ENCODE measurements around the gene VEPH1. TPM values are rescaled to one million over a fixed set of nuclear protein-coding genes. Genes with fewer than 3 reads are reported as not detected.

VEPH1 gene
- total and polyA plus RNA-seq, 9 of the 15 experiments (the other 6 are each of a cell fraction or from before 2014, with no cell fraction given): 4.5 to 15.6 (median 5.8) TPM

- TF ChIP-seq SMAD3 (CRISPR knock-in tag; conservative IDR thresholded peaks at IDR 0.05): no peak
- no peak for TF ChIP-seq GABPA (tag; conservative IDR thresholded peaks at IDR 0.05; ENCODE audit: low read depth)
- TF ChIP-seq ZNF511 (CRISPR knock-in tag; IDR thresholded peaks at IDR 0.05): no peak
- no peak for TF ChIP-seq ILF3 (IDR thresholded peaks at IDR 0.05; ENCODE audit: borderline replicate concordance)
- TF ChIP-seq NCOA2 (IDR thresholded peaks at IDR 0.05; ENCODE audit: partially characterized antibody in 2 of 2): no peak
- TF ChIP-seq MYC (IDR thresholded peaks at IDR 0.05; ENCODE audit: low read depth, low read length): no peak
- TF ChIP-seq MYC (CRISPR knock-in tag; IDR thresholded peaks at IDR 0.05; ENCODE audit: borderline replicate concordance, low read depth): no peak
- no peak for TF ChIP-seq POLR2B (IDR thresholded peaks at IDR 0.05; ENCODE audit: low read depth, partially characterized antibody)
- TF ChIP-seq TARDBP (IDR thresholded peaks at IDR 0.05): no peak
- no peak for TF ChIP-seq PTBP1 (IDR thresholded peaks at IDR 0.05; ENCODE audit: low read depth, low read length)
- no peak for TF ChIP-seq RERE (CRISPR knock-in tag; IDR thresholded peaks at IDR 0.05; ENCODE audit: borderline replicate concordance)
- TF ChIP-seq NR2C1 (IDR thresholded peaks at IDR 0.05): no peak
- no peak for TF ChIP-seq NR2C1 (tag; IDR thresholded peaks at IDR 0.05)
- TF ChIP-seq SMARCC2 (IDR thresholded peaks at IDR 0.05; ENCODE audit: low read depth): peak; percentile 19; the same call in 1 of the 2 replicates
- no peak for TF ChIP-seq POLR2H (tag; IDR thresholded peaks at IDR 0.05; ENCODE audit: low read depth)
- TF ChIP-seq BRF2 (IDR thresholded peaks at IDR 0.05; ENCODE audit: borderline replicate concordance, insufficient read depth, insufficient read length): no peak
- TF ChIP-seq SAP30 (IDR thresholded peaks at IDR 0.05; ENCODE audit: borderline replicate concordance, insufficient read depth, low read depth, low read length, poor library complexity, severe bottlenecking): no peak
- no peak for TF ChIP-seq KAT7 (CRISPR knock-in tag; IDR thresholded peaks at IDR 0.05; ENCODE audit: borderline replicate concordance)
- no peak for TF ChIP-seq ESRRB (CRISPR knock-in tag; IDR thresholded peaks at IDR 0.05; ENCODE audit: borderline replicate concordance)
These were observed 224.0 kb downstream of the VEPH1 start (continued) for GRCh38 chr3:157279237-157279636.
